ENCODE data around the gene TMEM150B.

GRCh38 chr19:55321466-55322137 is 3.5 kb downstream of the TMEM150B start:
- no peak for TF ChIP-seq CTCF (IDR thresholded peaks at IDR 0.05)
- TF ChIP-seq POLR2A (IDR thresholded peaks at IDR 0.05) = no peak
- TF ChIP-seq POLR2AphosphoS5 (IDR thresholded peaks at IDR 0.05) = no peak
